ENCODE measurements around the gene ASIC2.

Gene ASIC2

GRCh38 chr17:33151565-33151964, 141.5 kb downstream of the ASIC2 start:
- DNase-seq = no peak

GRCh38 chr17:33145941-33146340, 147.2 kb downstream of the ASIC2 start:
- no peak for DNase-seq

DNA sequence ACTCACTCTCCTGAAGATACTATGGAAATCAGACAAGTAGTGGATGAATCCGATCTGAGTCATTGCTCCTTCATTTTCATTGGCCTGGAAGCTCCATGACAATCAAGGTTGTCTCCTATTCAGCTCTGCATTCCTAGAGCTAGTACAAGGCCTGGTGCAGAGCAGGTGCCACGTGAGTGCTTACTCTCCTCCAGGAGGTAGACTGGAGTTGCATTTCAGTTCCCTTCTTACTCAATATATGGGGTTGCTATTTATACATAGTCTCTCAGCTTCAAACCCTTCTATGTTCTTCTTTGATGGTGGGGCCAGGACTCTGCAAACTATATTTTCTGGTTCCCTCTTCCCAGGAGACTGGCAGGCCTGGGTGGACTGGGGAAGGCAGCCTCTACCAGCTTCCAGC, 148.3 kb downstream of the ASIC2 start:
- DNase-seq = no peak

DNA sequence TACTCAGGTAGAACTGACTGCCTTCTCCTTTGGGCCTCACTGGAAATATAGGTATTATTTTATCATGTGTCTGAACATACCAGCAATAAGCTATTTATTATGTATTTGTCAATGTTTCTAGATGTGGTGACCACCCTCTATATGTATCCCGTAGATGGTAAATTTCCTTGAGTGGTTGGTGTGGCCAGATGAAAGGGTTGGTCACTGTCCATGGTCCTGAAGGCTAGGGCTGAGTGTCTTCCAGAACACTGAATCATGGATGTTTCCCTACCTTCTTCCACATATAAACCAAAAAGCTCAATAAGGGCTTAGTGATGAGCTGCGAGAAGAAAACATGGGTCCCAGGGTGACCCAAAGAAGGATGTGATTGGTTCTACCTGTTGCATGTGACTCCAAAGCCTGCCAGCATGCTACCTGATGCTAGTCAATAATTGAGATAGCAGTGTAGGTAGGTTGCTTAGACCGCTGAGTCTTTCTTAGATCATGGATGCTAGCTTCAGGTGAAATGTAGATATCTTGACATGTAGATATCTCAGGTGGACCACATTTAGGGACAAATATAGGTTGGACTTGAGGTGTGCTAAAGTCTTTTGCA, 150.3 kb downstream of the ASIC2 start:
- DNase-seq = no peak

GRCh38 chr17:33140413-33141099, 152.5 kb downstream of the ASIC2 start:
- DNase-seq = no peak

- DNase-seq = no peak
Observed at GRCh38 chr17:33138627-33139026, 154.5 kb downstream of the ASIC2 start.

DNA sequence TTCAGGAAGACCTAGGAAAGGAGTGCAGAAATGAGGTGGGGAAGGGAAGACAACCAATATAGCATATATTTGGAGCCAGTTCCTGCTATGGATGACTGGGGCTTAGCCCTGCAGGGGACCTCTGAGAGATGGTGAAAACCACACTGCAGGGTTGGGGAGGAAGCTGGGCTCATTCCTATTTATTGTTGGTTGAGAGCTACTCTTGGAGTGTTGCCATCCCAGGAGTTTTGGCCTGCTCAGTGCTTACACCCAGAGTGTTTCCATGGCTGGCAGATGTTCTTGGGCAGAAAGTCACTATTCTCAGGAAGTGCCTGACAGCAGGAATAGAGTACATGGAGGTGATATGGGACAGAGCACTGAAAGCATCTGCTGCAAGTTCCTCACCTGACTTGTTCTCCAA, 155.7 kb downstream of the ASIC2 start:
- no peak for DNase-seq

DNA sequence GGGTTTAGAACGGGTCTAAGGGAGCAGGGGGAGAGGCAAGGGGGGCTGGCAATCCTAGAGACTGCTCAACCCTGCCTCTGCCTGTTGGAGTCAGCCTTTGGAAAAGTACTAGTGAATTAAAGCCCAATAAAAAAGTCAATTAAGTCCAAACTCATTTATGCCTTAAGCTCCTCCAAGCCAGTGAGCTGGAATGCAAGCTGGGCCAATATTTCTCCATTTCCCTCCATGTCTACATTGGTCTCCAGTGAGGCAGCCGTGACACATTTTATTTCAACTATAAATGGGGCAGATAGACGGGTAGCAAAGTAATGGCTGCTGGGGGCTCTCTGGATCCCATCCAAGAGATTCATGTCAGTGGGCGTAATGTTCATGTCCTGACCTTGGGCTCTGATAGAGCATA, 157.4 kb downstream of the ASIC2 start:
- DNase-seq = no peak

- no peak for DNase-seq
Observed at GRCh38 chr17:33131620-33132019, 161.5 kb downstream of the ASIC2 start.

DNA sequence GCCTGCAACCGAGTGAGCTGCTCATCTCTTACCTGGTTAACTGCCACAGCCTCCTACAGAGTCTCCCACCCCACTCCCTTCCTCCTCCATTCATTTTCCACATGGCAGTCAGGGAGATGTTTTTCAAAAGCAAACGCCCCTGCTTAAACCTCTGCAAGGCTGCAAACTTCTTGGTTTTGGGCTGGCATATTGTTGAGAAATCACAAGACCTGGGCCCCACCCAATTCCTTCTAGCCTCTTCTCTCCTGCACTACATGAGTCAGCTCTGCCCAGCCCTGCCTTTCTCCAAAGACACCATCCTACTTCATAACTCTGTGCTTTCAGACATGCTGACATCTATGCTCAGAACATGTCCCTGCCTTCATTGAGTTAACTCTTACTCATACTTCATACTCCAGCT, 165.4 kb downstream of the ASIC2 start:
- no peak for DNase-seq

- no peak for DNase-seq
Observed at GRCh38 chr17:33126086-33126485, 167.0 kb downstream of the ASIC2 start.

- DNase-seq = no peak
Observed at GRCh38 chr17:33125552-33125950, 167.5 kb downstream of the ASIC2 start.

- no peak for DNase-seq
Observed at GRCh38 chr17:33124871-33125551, 168.1 kb downstream of the ASIC2 start.

- no peak for DNase-seq
Observed at GRCh38 chr17:33124185-33124584, 168.9 kb downstream of the ASIC2 start.

DNA sequence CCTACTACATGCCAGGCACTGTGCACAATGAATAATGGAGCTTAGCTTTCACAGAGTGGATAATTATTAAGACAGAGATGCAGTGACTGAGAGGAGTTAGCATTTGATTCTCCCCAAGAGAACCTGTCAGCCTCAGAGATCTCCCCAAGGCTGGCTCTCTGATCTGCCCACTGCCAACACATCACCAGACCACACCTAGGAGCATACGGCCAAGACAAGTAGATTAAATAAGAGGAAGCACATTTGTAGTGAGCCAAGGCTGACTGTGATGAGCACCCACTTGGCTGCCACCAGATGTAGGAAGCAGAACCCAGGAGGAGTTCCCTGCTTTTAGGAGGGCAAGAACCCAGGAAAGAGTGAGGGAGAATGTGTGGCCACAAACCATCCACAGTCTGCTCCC, 171.3 kb downstream of the ASIC2 start:
- no peak for DNase-seq

GRCh38 chr17:33121272-33121671, 171.8 kb downstream of the ASIC2 start:
- no peak for DNase-seq

DNA sequence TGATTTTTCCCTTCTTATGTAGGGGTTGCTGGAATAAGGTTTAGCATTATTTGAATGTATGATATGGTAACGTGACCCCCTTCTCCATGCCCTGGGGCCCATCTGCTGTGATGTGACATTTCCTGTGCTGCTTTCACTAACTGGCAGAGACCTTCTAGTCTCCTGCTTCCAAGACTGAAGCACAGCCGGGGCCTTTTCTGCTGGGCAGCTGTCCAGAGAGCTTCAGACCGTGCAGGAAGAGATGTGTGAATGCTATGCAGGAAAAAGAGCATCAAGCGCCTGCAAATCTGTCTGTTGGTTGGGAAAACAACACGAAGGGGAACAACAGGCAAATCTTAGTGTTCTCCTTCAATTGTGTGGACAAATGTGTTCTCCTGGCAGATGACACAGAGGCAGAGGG, 173.0 kb downstream of the ASIC2 start:
- no peak for DNase-seq

DNA sequence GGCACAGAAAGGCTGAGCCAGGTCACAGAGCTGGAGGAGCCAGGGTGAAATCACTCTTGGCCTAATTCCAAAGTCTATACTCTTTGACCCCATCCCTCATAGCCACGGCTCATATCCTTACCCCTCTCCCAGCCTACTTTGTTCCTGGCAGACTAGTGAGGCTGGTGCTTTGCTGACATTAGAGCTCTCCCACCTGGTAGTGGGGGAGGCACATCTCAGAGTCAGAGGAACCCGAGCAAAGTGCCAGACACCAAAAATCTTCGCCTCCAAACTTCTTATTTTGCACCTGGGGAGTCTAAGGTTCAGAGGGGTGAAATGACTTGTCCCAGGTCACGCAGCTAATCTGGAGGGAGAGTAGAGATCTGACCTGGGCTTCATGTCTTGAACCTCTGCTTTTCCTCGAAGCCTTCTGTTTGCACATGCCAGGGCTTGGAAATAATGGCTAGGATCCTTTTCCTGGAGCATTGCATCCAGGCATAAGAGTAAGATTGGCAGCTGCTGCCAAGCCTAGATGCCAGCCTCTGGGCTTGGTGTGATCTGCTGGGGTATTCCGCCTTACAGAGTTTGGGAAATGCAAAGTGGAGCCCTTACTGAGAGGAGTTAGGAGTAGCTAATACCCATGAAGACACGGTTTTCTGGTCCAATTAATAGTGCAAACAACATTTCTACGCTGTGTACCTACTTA, 174.6 kb downstream of the ASIC2 start:
- no peak for DNase-seq

GRCh38 chr17:33116021-33116551, 177.0 kb downstream of the ASIC2 start:
- no peak for DNase-seq

DNA sequence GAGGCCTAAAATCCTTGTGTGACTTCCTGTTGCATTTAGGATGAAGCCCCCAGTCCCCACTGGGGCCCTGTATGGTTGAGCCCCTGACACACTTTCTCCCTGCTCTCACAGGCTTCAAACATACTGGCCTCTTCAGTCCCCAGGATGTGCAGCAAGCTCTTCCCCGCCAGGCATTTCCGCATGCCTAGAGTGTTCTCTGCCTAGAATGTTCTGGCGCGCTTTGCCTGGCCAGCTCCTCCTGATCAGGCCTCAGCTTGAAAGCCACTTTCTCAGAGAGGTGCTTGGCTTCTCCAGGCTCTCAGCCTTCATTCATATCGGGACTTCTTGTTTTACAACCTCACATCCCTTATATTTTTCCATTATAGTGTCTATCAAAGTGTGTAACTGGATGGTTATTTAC, 177.7 kb downstream of the ASIC2 start:
- DNase-seq = no peak

GRCh38 chr17:33113991-33114370, 179.1 kb downstream of the ASIC2 start:
- DNase-seq = no peak

DNA sequence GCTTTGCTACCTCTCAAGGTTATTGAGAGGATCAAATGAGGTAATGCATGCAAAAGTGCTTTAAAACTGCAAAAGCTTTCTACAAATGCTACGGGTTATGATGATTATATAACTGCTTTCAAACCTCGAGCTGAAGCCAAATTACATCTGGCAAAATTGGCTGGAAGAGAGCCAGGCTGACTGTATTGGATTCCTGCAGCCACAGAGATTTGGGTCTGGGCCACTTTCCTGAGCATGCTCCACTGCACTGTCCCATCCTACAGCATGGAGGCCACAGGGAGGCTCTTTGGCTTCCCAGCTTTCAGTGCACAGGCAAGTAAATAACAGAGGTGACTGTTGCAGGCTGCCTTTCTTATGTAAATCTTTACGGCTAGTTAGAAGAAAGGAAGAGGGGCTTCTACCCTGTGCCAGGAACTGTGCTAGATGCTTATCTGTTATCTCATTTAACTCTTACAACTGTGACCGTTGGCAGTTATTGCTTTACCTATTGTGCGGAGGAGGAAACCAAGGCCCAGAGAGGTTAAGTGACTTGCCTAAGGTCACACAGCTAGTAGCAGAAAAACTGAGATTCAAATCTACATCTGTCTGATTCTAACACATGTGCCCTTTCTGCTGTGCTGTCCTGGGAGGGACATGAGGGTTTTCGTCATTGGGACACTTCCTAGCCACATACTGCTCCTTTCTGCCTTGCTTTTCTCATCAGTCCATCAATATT, 179.7 kb downstream of the ASIC2 start:
- no peak for DNase-seq

- DNase-seq = no peak
Observed at GRCh38 chr17:33112763-33113162, 180.3 kb downstream of the ASIC2 start.

Measured in NCI-H446 (cell line).